Fibroblast of skin of left biceps (primary cell): ENCODE measurements around the gene KREMEN1.
"Not testable (repeated sequence)": the region's sequence is repeated elsewhere in the genome, so short reads cannot be mapped to it uniquely, and the experiment has no call there.

Source experiments
- DNase-seq, 2 experiments: peaks; one replicate each; pipeline ENCODE4 v3.0.0-alpha.2; 2013; ENCODE audit warnings: low read depth in 2 of 2

KREMEN1 gene

GRCh38 chr22:29072979-29073617, at the start of gene KREMEN1:
Gene KREMEN1, plus strand, starts transcription at chr22:29073035. Its CDS starts 96 bp downstream, at chr22:29073131.
- DNase-seq, result no peak

DNA sequence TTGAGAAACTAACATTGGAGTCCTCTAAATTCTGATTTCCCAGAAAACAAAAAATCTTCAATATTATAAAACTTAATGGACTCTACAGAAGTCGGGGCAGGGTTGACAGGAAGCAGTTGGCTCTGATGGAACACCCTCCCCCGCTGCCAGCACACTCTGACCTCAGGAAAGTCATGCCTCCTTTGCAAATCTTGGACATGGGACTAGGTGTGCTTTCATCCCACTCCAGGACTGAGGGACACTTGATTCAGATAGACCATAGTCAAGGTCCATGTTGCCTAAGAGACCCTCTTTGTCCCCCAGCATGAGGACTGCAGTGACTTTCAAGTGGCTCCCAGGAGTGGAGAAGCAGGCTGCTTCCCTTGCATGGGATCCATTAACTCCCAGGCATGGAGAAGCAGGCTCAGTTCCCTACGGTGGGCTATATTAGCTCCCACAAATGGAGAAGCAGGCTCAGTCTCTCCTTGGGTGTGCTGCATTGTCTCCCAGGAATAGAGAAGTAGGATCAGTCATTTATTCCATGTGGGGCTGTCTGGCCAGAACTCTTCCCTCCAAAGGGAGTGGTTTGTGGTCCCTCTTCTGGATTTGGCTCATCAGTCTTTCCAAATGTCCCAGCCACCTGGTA, 49.6 kb upstream of the KREMEN1 start:
- no peak for DNase-seq

DNA sequence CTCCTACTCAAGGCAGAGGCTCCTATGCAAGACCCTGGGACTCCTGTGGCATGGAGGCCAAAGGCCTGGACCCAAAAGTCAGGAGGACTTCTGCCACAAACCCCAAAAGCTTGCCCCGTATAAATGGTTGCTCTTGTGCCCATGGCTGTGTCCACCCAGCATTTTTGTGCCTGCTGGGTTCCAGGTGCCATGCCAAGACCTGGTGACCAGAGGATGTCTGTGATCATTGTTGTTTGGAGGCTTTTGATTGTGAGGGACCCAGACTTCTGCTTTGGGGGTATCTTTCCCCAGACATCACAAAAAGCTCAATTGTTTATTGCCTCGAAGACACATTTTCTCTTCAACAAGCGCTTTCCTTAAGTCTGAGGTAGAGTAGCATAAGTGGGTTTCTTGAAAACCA, 46.3 kb upstream of the KREMEN1 start:
- no peak for DNase-seq

GRCh38 chr22:29028468-29028867, 44.4 kb upstream of the KREMEN1 start:
- DNase-seq, result no peak

- DNase-seq, result no peak
Measured at GRCh38 chr22:29029202-29030000, 43.4 kb upstream of the KREMEN1 start.

DNA sequence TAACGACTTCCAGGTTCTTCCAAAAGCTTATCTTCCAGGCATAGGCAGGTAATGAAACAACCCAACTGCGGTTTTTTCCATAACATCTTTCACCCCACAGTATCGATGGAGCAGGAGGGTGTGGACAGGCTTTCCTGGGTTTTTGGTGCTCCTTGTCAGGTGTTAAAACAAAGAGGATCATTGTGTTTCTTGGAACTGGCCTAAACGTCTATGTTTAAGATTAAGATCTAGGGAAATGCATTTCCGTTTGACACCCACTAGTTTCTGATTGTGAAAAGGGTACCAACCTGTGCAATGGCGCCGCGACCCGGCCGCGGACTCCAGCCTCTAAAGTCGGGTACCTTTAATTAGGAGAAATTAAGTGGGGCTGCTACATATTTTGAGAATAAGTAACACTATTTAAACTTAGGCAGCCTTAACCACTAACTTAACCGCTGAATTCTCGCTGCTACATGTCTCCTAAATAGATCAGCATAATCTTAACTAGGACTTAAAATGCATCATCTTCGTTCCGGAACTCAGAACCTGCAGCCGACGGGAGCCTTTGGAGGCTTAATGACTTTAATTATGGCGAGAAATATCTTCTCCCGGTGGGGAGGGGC, 42.7 kb upstream of the KREMEN1 start:
- peak in 1 of 2 experiments; percentile 9 for DNase-seq

GRCh38 chr22:29030618-29031226, 42.1 kb upstream of the KREMEN1 start:
- DNase-seq, result peak in 1 of 2 experiments; percentile 13

DNA sequence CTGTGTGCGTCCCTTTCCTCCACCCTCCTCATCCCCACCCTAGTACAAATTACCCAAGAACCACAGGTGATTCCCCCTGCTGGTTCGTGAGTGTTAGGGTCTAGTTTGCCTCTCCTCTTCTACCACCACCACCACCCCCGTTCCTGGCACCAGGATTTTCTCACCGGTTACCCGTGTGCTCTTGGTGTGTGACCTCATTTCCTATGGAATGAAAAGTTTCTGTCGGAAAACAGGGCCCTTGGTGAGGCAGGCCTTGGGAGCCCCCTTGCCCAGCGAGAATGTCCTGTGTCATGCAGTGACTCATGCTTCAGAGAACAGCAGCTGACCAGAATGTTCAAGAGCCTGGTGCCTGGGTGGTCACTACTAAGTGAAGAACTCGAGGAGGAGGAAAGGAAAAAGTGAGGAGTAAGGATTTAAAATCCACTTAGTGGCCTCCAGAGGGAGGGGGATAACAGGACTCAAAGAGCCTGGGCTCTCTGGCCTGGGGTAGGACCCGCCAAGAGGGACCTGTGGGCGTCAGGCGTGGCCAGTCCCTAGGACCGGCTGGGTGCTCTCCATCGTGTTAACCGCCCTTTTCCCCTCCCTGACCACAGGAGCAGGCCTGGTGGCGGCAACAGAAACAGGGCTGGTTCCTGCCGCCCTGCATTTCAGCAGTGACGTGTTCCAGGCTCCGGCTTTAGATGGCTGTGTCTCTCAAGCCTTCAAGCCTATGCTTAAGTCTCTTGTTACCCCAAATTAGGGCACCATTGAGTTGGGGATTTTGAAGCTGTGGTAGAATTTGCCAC, 41.4 kb upstream of the KREMEN1 start:
- peak; percentile 48 to 49 for DNase-seq

- DNase-seq, result no peak
Measured at GRCh38 chr22:29032014-29032475, 40.8 kb upstream of the KREMEN1 start.

- DNase-seq, result no peak
Measured at GRCh38 chr22:29032584-29032983, 40.3 kb upstream of the KREMEN1 start.

DNA sequence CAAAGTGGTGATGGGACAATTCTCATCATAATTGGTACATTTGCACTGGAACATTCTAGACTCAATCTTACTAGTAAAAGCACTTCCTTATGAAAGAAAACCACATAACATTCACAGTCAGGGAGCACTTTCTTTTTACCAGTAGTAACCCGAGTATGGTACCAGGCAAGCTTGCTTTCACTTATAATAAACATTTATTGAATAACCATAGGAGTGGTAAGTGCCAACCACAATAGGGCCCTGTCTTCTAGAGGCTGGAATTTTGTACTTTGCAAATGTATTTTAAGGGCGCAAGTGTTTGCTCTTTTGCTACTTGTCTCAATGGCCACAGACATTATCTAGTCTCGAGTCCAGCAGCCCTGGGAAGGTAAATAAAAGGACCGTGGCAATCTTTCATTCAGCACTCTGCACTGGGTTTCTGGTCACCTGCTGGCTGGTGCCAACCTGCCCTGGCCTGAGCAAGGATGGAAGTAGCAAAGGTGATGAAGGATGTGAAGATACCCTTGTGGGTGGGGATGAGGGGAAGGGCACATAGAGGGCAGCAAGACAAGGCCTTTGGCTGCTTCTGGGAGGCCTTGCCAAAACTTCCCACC, 35.4 kb upstream of the KREMEN1 start:
- DNase-seq, result no peak

DNA sequence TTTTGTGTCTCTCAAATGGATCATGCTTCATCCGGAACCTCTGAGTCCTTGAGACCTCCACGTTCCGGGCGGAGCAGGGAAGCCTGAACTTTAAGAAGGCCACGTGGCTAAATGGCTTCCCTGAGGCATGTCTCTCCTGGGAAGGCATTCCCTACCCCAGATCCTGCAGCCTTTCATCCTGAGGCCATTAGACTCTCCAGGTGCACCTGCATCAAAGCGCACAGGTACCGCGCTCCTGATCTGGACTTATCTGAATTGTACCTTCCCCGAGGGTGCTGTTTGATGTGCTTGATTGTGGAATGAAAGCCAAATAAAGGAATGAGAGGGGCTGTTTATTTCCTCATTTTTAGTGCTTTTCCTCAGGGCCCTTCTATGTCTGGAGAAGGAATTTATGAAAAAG, 33.7 kb upstream of the KREMEN1 start:
- no peak for DNase-seq

DNA sequence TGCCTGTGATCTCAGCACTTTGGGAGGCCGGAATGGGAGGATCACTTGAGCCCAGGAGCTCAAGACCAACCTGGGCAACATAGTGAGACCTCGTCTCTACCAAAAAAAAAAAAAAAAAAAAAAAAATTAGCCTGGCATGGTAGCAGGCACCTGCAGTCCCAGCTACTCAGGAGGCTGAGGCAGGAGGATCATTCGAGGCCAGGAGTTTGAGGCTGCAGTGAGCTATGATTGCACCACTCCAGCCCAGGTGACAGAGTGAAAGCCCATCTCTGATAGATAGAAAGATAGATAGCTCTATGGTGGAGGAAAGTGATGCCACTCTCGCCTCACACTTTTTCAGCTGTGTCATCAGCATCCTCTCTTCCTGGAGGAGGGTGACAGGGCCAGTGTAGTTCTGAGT, 33.2 kb upstream of the KREMEN1 start:
- DNase-seq, result not testable (repeated sequence)

DNA sequence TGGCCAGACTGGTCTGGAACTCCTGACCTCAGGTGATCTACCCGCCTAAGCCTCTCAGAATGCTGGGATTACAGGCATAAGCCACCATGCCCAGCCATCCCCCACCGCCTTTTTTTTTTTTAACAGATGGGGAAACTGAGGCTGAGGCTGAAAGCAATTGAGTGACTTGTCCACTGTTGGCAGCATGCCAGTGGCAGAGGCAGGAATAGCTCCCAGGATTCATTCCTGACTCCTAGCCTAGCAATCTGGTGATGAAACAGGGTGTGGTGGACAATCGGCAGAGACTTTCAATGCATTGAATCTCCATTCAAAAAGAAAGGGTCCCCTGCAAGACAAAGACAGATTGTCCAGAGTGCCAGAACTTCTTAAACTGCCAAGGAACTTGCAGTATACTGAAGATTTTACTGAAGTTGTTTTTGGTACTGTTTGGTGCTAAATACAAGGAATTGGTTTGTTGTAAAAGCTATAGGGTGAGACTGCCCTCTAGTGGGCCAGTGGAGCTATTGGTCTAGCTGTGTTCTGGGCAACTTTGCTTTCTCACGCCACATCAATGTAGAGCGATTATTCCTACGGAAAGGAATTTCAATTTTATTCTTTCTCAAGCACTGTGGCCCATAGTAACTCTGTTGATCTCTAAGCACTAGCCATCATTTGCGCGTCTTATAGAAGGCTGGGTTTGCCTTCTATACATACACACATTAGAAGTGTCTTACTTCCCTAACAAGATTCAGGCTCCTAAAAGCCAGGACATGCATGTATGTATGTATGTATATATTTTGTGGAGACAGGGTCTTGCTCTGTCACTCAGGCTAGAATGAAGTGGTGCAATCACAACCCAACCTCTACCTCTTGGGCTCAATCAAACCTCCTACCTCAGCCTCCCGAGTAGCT, 32.2 kb upstream of the KREMEN1 start:
- peak; percentile 71 for DNase-seq

GRCh38 chr22:29041408-29041807, 31.4 kb upstream of the KREMEN1 start:
- DNase-seq, result peak in 1 of 2 experiments; percentile 35

- peak in 1 of 2 experiments; percentile 35 for DNase-seq
Measured at GRCh38 chr22:29043906-29044575, 28.8 kb upstream of the KREMEN1 start.

GRCh38 chr22:29044657-29045176, 28.1 kb upstream of the KREMEN1 start:
- peak in 1 of 2 experiments; percentile 21 for DNase-seq

DNA sequence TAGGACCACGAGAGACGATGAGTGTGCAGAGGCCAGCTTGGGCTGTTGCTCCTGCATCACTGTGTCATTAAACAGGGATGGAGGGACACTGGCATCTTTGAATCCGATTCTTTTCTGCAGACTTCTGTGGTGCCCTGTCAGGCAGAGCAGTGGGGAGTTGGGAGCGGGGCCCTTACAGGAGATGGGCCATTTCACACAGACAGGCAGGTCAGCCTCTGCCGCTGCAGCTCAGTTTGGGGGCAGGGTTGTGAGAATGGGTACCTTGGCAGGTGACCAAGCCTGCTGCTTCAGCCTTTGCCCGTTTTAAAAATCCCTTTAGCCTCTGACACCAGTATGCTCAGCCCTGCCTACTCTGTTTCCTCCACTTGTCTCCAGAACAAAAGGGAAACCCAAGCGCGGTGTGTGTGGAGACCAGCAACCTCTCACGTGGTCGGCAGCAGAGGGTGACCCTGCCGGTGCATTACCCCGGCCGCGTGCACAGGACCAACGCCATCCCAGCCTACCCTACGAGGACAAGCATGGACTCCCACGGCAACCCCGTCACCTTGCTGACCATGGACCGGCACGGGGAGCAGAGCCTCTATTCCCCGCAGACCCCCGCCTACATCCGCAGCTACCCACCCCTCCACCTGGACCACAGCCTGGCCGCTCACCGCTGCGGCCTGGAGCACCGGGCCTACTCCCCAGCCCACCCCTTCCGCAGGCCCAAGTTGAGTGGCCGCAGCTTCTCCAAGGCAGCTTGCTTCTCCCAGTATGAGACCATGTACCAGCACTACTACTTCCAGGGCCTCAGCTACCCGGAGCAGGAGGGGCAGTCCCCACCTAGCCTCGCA, 23.8 kb upstream of the KREMEN1 start:
- DNase-seq, result no peak
